ENCODE data around the gene ATP6V1C2.

ATP6V1C2 gene

DNA sequence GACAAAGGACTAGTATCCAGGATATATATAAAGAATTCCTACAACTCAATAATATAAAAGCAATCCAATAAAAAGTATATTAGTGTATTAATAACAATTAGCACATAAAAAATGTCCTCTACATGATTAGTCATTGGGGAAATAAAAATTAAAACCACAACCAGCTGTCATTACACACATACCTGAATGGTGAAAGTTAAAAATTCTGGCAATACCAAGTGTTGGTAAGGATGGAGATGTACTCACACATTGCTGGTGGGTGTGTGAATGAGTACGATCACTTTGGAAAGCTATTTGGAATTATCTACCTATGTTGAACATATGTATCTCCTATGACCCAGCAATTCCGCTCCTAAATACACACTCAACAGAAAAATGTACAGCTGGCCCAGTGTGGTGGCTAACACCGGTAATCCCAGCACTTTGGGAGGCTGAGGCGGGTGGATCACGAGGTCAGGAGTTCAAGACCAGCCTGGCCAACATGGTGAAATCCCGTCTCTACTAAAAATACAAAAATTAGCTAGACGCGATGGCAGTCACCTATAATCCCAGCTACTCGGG lies 17.3 kb upstream of the ATP6V1C2 start:
- H3K4me1 ChIP-seq (ENCODE audit: control insufficient read depth in 1 of 2, insufficient read depth in 2 of 2, low read length in 2 of 2): no peaks in the 10 kb centered on the region
- no peaks in the 10 kb centered on the region for H3K9me3 ChIP-seq (ENCODE audit: control insufficient read depth in 1 of 2, low read length in 2 of 2)
- H3K27me3 ChIP-seq (ENCODE audit: control insufficient read depth in 1 of 2, insufficient read depth in 2 of 2, low read length in 2 of 2): peaks cover 0 to 5% of the 10 kb centered on the region in 2 donors
- H3K9ac ChIP-seq (ENCODE audit: low read depth in 1 of 2, low read length in 2 of 2): no peak overlapping the region
- H3K36me3 ChIP-seq (ENCODE audit: control insufficient read depth in 1 of 2, insufficient read depth in 2 of 2, low read length in 2 of 2): no peaks in the 10 kb centered on the region
- no peak overlapping the region for H3K27ac ChIP-seq (ENCODE audit: low read depth, low read length)
- no peak overlapping the region for H3K4me3 ChIP-seq (ENCODE audit: low read depth in 1 of 2, low read length in 2 of 2)

DNA sequence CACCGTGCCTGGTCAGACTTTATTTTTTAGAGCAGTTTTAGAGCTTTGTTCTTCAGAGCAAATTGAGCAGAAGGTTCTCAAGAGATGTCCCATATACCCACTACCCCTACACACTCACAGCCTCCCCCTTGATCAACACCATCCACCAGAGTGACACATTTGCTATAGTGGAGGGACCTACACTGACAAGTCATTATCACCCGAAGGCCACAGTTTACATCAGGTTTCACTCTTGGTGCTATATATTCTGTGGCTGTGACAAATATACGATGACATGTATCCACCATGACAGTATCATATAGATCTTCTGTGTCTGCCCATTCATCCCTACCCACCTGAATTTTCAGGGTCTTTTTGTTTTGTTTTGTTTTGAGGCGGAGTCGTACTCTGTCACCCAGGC lies 15.4 kb upstream of the ATP6V1C2 start:
- H3K4me3 ChIP-seq (ENCODE audit: low read depth in 1 of 2, low read length in 2 of 2): no peak overlapping the region
- no peak overlapping the region for H3K9ac ChIP-seq (ENCODE audit: low read depth in 1 of 2, low read length in 2 of 2)
- no peaks in the 10 kb centered on the region for H3K36me3 ChIP-seq (ENCODE audit: control insufficient read depth in 1 of 2, insufficient read depth in 2 of 2, low read length in 2 of 2)
- no peak overlapping the region for H3K27ac ChIP-seq (ENCODE audit: low read depth, low read length)
- no peaks in the 10 kb centered on the region for H3K9me3 ChIP-seq (ENCODE audit: control insufficient read depth in 1 of 2, low read length in 2 of 2)
- no peaks in the 10 kb centered on the region for H3K4me1 ChIP-seq (ENCODE audit: control insufficient read depth in 1 of 2, insufficient read depth in 2 of 2, low read length in 2 of 2)
- H3K27me3 ChIP-seq (ENCODE audit: control insufficient read depth in 1 of 2, insufficient read depth in 2 of 2, low read length in 2 of 2): peaks cover 0 to 5% of the 10 kb centered on the region in 2 donors

DNA sequence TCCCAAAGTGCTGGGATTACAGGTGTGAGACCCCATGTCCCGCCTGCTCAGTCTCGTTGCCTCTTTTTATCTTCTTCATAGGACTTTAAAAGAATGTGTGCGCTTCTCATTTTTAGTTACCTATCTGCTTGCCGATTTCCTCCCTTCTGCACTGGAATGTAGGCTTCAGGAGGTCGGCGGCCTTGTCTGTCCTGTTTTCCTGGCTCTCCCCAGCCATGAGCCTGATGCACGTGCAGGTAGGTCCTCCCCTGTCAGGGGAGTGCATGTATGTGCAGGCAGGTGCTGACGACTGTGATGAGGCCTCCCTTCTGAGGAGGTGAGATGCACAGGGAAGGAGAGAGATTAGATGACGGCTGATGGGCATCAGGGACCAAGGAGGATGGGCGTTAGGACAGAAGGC lies 13.6 kb upstream of the ATP6V1C2 start:
- Histone ChIP-seq H3K9me3 (ENCODE audit: control insufficient read depth in 1 of 2, low read length in 2 of 2) (no peaks in the 10 kb centered on the region), H3K27ac (ENCODE audit: low read depth, low read length) (no peak overlapping the region), H3K4me1 (ENCODE audit: control insufficient read depth in 1 of 2, insufficient read depth in 2 of 2, low read length in 2 of 2) (no peaks in the 10 kb centered on the region), H3K9ac (ENCODE audit: low read depth in 1 of 2, low read length in 2 of 2) (no peak overlapping the region), H3K27me3 (ENCODE audit: control insufficient read depth in 1 of 2, insufficient read depth in 2 of 2, low read length in 2 of 2) (peaks cover 0 to 11% of the 10 kb centered on the region in 2 donors), H3K4me3 (ENCODE audit: low read depth in 1 of 2, low read length in 2 of 2) (no peak overlapping the region), H3K36me3 (ENCODE audit: control insufficient read depth in 1 of 2, insufficient read depth in 2 of 2, low read length in 2 of 2) (no peaks in the 10 kb centered on the region)

DNA sequence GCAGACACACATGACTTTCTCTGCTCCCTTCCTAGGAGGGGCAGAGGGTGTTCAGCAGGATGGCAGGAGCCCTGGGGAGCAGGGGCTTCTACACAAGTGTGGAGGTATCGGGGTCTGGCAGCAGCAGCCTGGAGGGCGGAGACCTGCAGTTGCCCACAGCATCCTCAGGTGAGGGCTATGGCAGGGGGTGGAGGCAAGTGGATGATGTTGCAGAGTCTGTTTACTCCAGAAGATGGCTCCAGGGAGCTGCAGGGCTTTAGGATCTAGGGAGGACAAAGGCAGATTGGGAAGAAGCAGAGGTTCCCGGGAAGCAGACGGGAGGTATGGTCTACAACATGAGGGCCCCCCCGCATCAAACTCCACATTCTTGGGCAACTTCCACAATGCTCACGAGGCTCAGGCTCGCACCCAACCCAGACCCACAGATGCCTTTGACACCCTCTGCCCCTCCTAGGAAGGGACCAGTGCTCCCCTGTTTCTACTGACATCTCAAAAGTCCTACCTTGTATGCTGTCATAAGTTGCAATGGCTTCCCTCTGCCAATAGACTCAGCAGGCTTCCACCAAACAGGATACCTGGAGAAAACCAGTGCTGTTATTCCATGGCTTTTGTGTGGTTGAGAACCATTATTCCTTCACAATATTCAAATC lies 12.0 kb upstream of the ATP6V1C2 start:
- no peaks in the 10 kb centered on the region for H3K9me3 ChIP-seq (ENCODE audit: control insufficient read depth in 1 of 2, low read length in 2 of 2)
- H3K4me1 ChIP-seq (ENCODE audit: control insufficient read depth in 1 of 2, insufficient read depth in 2 of 2, low read length in 2 of 2): no peaks in the 10 kb centered on the region
- no peaks in the 10 kb centered on the region for H3K36me3 ChIP-seq (ENCODE audit: control insufficient read depth in 1 of 2, insufficient read depth in 2 of 2, low read length in 2 of 2)
- no peak overlapping the region for H3K4me3 ChIP-seq (ENCODE audit: low read depth in 1 of 2, low read length in 2 of 2)
- H3K9ac ChIP-seq (ENCODE audit: low read depth in 1 of 2, low read length in 2 of 2): no peak overlapping the region
- H3K27me3 ChIP-seq (ENCODE audit: control insufficient read depth in 1 of 2, insufficient read depth in 2 of 2, low read length in 2 of 2): peaks cover 0 to 11% of the 10 kb centered on the region in 2 donors
- no peak overlapping the region for H3K27ac ChIP-seq (ENCODE audit: low read depth, low read length)

DNA sequence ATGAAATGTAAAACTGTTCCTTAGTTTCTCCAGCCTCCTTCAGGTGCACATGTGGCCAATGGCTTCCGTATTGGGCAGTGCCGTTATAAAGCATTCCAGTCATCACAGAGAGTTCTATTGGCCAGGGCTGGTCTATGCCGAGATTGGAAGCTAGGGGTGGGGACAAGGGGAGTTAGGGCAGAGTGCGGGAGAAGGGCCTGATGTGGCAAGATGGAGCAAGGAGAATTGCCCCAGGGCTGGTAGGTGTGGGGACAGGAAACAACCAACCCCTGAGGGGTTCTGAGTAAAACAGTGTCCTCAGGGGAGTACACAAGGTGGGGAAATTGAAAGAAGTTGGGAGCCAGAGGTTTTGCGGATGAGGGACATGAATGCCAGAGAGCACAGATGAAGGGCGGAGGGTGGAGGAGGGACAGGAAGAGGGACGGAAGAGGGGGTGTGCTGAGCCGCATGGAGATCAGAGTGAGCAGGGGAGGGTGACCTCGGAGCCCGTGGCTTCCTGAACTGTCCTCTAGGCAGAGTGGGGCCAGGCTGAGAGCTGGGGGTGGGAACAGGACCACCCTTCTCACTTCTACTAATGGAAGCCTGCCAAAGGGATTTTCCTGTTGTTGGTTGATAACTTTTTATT lies 9.1 kb upstream of the ATP6V1C2 start:
- Histone ChIP-seq H3K36me3 (ENCODE audit: control insufficient read depth in 1 of 2, insufficient read depth in 2 of 2, low read length in 2 of 2) (no peaks in the 10 kb centered on the region), H3K4me3 (ENCODE audit: low read depth in 1 of 2, low read length in 2 of 2) (no peak overlapping the region), H3K9ac (ENCODE audit: low read depth in 1 of 2, low read length in 2 of 2) (no peak overlapping the region), H3K27ac (ENCODE audit: low read depth, low read length) (no peak overlapping the region), H3K9me3 (ENCODE audit: control insufficient read depth in 1 of 2, low read length in 2 of 2) (no peaks in the 10 kb centered on the region), H3K4me1 (ENCODE audit: control insufficient read depth in 1 of 2, insufficient read depth in 2 of 2, low read length in 2 of 2) (no peaks in the 10 kb centered on the region), H3K27me3 (ENCODE audit: control insufficient read depth in 1 of 2, insufficient read depth in 2 of 2, low read length in 2 of 2) (peaks cover 6 to 11% of the 10 kb centered on the region in 2 donors)

DNA sequence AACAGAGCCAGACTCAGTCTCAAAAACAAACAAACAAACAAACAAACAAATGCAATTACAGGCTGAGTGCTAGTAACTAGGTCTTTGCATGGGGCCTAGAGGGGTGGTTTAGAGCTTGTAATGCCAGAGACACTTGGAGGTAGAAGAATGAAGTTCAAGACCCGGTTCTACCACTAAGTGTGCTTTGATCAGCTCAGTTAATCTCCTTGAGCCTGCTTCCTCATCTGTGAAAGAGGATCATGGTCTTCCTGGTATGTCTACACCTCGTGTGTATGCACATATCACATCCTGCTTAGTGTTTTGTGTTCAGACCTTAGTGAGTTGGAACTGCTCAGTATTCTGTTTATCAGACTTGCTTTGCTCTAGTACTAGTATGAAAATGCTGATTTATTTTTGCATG lies 4.8 kb upstream of the ATP6V1C2 start:
- Histone ChIP-seq H3K27ac (ENCODE audit: low read depth, low read length) (no peak overlapping the region), H3K36me3 (ENCODE audit: control insufficient read depth in 1 of 2, insufficient read depth in 2 of 2, low read length in 2 of 2) (no peaks in the 10 kb centered on the region), H3K4me1 (ENCODE audit: control insufficient read depth in 1 of 2, insufficient read depth in 2 of 2, low read length in 2 of 2) (peaks cover 0 to 4% of the 10 kb centered on the region in 2 donors), H3K4me3 (ENCODE audit: low read depth in 1 of 2, low read length in 2 of 2) (no peak overlapping the region), H3K27me3 (ENCODE audit: control insufficient read depth in 1 of 2, insufficient read depth in 2 of 2, low read length in 2 of 2) (peaks cover 18 to 23% of the 10 kb centered on the region in 2 donors), H3K9ac (ENCODE audit: low read depth in 1 of 2, low read length in 2 of 2) (no peak overlapping the region), H3K9me3 (ENCODE audit: control insufficient read depth in 1 of 2, low read length in 2 of 2) (no peaks in the 10 kb centered on the region)

- no peaks in the 10 kb centered on the region for H3K9me3 ChIP-seq (ENCODE audit: control insufficient read depth in 1 of 2, low read length in 2 of 2)
- no peaks in the 10 kb centered on the region for H3K36me3 ChIP-seq (ENCODE audit: control insufficient read depth in 1 of 2, insufficient read depth in 2 of 2, low read length in 2 of 2)
- no peak overlapping the region for H3K4me3 ChIP-seq (ENCODE audit: low read depth in 1 of 2, low read length in 2 of 2)
- peaks cover 20 to 33% of the 10 kb centered on the region in 2 donors for H3K27me3 ChIP-seq (ENCODE audit: control insufficient read depth in 1 of 2, insufficient read depth in 2 of 2, low read length in 2 of 2)
- no peak overlapping the region for H3K9ac ChIP-seq (ENCODE audit: low read depth in 1 of 2, low read length in 2 of 2)
- peaks cover 3 to 10% of the 10 kb centered on the region in 2 donors for H3K4me1 ChIP-seq (ENCODE audit: control insufficient read depth in 1 of 2, insufficient read depth in 2 of 2, low read length in 2 of 2)
- H3K27ac ChIP-seq (ENCODE audit: low read depth, low read length): no peak overlapping the region
Measured at GRCh38 chr2:10717628-10718027, 3.8 kb upstream of the ATP6V1C2 start.

DNA sequence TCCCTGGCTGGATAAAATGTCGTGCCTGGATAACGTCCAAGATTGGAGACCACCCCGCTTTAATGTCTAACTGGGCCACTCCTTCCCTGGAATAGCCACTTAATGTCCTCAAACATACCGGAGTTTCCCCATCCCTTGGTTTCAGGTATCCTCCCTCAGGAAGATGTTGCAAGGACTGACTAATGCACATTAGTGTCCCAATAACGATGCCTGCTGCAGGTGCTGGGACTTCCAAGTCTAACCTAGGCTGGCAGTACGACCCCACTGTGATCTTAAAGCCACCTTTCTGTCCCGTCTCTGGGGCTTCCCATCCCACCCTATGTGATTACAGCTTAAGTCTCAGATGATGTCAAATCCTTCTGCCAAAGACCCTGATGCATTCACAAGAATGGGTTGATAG lies 1.1 kb upstream of the ATP6V1C2 start:
- Histone ChIP-seq H3K9ac (ENCODE audit: low read depth in 1 of 2, low read length in 2 of 2) (no peak overlapping the region), H3K4me3 (ENCODE audit: low read depth in 1 of 2, low read length in 2 of 2) (no peak overlapping the region), H3K4me1 (ENCODE audit: control insufficient read depth in 1 of 2, insufficient read depth in 2 of 2, low read length in 2 of 2) (peaks cover 3 to 10% of the 10 kb centered on the region in 2 donors), H3K27ac (ENCODE audit: low read depth, low read length) (no peak overlapping the region), H3K9me3 (ENCODE audit: control insufficient read depth in 1 of 2, low read length in 2 of 2) (no peaks in the 10 kb centered on the region), H3K27me3 (ENCODE audit: control insufficient read depth in 1 of 2, insufficient read depth in 2 of 2, low read length in 2 of 2) (peaks cover 32 to 44% of the 10 kb centered on the region in 2 donors), H3K36me3 (ENCODE audit: control insufficient read depth in 1 of 2, insufficient read depth in 2 of 2, low read length in 2 of 2) (no peaks in the 10 kb centered on the region)

DNA sequence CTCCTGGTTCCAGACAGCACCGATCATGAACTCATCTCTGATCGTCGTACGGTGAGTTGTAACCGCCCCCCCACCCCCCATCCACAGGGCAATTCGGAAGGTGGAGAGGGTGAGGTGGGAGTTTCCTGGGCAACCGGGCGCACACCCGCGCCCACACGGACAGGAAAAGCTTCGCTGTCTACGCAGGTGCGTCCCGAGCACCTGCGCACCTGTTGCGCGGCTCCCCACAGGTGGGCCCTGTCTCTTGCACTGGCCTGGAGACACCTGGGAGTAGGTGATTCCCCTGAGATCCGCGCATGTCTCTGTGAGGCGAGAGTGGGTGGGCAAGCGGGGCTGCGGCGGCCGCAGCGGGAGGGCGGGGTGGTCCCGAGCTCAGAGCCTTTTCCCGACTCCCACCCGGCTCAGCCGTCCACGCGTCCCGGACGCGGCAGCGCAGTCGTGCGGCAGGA lies 459 bp upstream of the ATP6V1C2 start:
- Histone ChIP-seq H3K27ac (ENCODE audit: low read depth, low read length) (no peak overlapping the region), H3K9ac (ENCODE audit: low read depth in 1 of 2, low read length in 2 of 2) (no peak overlapping the region), H3K4me1 (ENCODE audit: control insufficient read depth in 1 of 2, insufficient read depth in 2 of 2, low read length in 2 of 2) (peaks cover 3 to 10% of the 10 kb centered on the region in 2 donors), H3K36me3 (ENCODE audit: control insufficient read depth in 1 of 2, insufficient read depth in 2 of 2, low read length in 2 of 2) (no peaks in the 10 kb centered on the region), H3K27me3 (ENCODE audit: control insufficient read depth in 1 of 2, insufficient read depth in 2 of 2, low read length in 2 of 2) (peaks cover 32 to 44% of the 10 kb centered on the region in 2 donors), H3K9me3 (ENCODE audit: control insufficient read depth in 1 of 2, low read length in 2 of 2) (no peaks in the 10 kb centered on the region), H3K4me3 (ENCODE audit: low read depth in 1 of 2, low read length in 2 of 2) (peak overlapping the region; percentile 49 to 62)

DNA sequence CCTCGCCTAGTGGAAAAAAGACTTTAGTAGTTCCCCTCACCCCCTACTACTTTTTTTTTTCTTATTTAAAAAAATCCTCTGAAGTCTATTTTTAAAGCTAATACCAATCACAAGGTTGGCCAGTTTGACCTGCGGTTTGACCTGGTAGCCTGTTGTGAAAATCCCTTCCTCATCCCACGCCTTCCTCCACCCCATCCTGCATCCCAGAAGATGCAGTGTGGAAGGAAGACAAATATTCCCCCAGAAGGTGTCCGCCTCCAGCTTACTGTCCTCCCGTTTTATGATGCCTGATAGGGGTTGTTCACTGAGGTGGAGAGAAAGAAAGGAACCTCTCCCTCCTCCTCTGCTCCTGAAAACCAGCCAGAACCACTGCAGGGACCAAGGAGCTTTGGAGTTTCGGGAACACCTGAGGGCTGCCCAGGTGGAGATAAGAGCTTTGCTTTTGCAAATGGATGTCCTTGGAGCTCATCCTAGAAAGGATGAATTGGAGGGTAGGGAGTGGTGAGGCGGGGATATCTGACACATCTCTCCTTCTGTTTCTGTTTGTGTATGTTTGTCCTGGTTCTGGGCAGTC lies 909 bp downstream of the ATP6V1C2 start:
- Histone ChIP-seq H3K9me3 (ENCODE audit: control insufficient read depth in 1 of 2, low read length in 2 of 2) (no peaks in the 10 kb centered on the region), H3K9ac (ENCODE audit: low read depth in 1 of 2, low read length in 2 of 2) (no peak overlapping the region), H3K36me3 (ENCODE audit: control insufficient read depth in 1 of 2, insufficient read depth in 2 of 2, low read length in 2 of 2) (no peaks in the 10 kb centered on the region), H3K4me1 (ENCODE audit: control insufficient read depth in 1 of 2, insufficient read depth in 2 of 2, low read length in 2 of 2) (peaks cover 3 to 10% of the 10 kb centered on the region in 2 donors), H3K27me3 (ENCODE audit: control insufficient read depth in 1 of 2, insufficient read depth in 2 of 2, low read length in 2 of 2) (peaks cover 32 to 37% of the 10 kb centered on the region in 2 donors), H3K27ac (ENCODE audit: low read depth, low read length) (no peak overlapping the region), H3K4me3 (ENCODE audit: low read depth in 1 of 2, low read length in 2 of 2) (peak overlapping the region; percentile 62 to 65)

Data from duodenal mucosa (tissue), 2 donors.